Lower lobe of right lung (tissue), 2 donors: ENCODE measurements around the gene MYO10. TPM values are rescaled to one million over a fixed set of nuclear protein-coding genes. Genes with fewer than 3 reads are reported as not detected.

ENCODE experiments used
- ATAC-seq, 2 donors: fragments of 200-7000 bp; cut with Tn5 transposase; one replicate each; pipeline ENCODE4 v1.9.1; 2020 to 2022; ENCODE audit warnings: mild to moderate bottlenecking in 2 of 2, moderate library complexity in 2 of 2
- DNase-seq: peaks from one replicate; pipeline ENCODE4 v3.0.0-alpha.2; 2020
- H3K27ac ChIP-seq: fragments of 200-600 bp; one replicate; pipeline ENCODE4 v1.8.0; 2022
- H3K27me3 ChIP-seq: fragments of 200-600 bp; one replicate; pipeline ENCODE4 v1.8.0; 2022; ENCODE audit warnings: low read depth
- H3K36me3 ChIP-seq: fragments of 200-600 bp; one replicate; pipeline ENCODE4 v1.8.0; 2022; ENCODE audit warnings: mild to moderate bottlenecking
- H3K4me1 ChIP-seq: fragments of 200-600 bp; one replicate; pipeline ENCODE4 v1.8.0; 2022
- H3K4me3 ChIP-seq: fragments of 200-600 bp; one replicate; pipeline ENCODE4 v1.8.0; 2022; ENCODE audit warnings: mild to moderate bottlenecking
- H3K9me3 ChIP-seq: fragments of 200-600 bp; one replicate; pipeline ENCODE4 v1.8.0; 2022
- intact Hi-C: fragments of 100-400 bp; cut with DNase I; formaldehyde crosslinking; loops from one replicate; pipeline ENCODE4 v1.11.0; 2022
- total RNA-seq: library from RNA; stranded (reverse); fragmentation: NEBNext Ultra II Directional; extraction: Animal tissue kit (Norgen Biotek cat#: 25700); gene quantifications from one replicate; pipeline ENCODE4 v1.2.1, GENCODE V29; 2021
- TF ChIP-seq, protein P1 (sequence below): fragments of 200-600 bp; IDR thresholded peaks from one replicate; pipeline ENCODE4 v1.8.0; 2022; ENCODE audit warnings: antibody characterized with exemption, mild to moderate bottlenecking
- donor health status: DM: no; HTN: yes; CAD: no; lungs with severe emphysema.

Gene MYO10
- total RNA-seq, 1 donor from 2014 or later = 51.5 TPM

DNA sequence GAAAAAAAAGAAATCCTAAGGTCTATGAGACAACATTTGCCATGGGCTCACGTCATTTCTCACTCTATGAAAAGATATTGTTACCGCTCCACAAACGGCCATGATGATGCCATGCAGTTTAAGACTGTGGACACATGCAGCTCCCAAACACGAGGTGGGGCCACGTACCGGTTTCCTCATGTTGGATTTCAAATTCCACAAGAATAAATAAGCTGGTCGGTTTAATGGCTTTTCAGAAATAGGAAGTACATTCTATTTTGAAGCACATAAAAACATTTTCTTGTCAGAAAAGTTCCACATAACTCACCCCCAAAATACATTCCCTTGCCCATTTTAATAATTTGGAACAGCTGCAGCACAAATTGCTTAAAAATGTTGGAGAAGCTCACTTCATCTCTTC is 130.6 kb downstream of the MYO10 start:
- DNase-seq = no peak
- Histone ChIP-seq H3K27me3 (no peaks in the 10 kb centered on the region), H3K9me3 (no peaks in the 10 kb centered on the region), H3K27ac (no peak overlapping the region), H3K36me3 (no peaks in the 10 kb centered on the region), H3K4me3 (no peak overlapping the region), H3K4me1 (peaks cover 27% of the 10 kb centered on the region)
- intact Hi-C loops = no loop called here
- TF ChIP-seq, protein P1, sequence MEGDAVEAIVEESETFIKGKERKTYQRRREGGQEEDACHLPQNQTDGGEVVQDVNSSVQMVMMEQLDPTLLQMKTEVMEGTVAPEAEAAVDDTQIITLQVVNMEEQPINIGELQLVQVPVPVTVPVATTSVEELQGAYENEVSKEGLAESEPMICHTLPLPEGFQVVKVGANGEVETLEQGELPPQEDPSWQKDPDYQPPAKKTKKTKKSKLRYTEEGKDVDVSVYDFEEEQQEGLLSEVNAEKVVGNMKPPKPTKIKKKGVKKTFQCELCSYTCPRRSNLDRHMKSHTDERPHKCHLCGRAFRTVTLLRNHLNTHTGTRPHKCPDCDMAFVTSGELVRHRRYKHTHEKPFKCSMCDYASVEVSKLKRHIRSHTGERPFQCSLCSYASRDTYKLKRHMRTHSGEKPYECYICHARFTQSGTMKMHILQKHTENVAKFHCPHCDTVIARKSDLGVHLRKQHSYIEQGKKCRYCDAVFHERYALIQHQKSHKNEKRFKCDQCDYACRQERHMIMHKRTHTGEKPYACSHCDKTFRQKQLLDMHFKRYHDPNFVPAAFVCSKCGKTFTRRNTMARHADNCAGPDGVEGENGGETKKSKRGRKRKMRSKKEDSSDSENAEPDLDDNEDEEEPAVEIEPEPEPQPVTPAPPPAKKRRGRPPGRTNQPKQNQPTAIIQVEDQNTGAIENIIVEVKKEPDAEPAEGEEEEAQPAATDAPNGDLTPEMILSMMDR = no peak
- ATAC-seq = no peak

DNA sequence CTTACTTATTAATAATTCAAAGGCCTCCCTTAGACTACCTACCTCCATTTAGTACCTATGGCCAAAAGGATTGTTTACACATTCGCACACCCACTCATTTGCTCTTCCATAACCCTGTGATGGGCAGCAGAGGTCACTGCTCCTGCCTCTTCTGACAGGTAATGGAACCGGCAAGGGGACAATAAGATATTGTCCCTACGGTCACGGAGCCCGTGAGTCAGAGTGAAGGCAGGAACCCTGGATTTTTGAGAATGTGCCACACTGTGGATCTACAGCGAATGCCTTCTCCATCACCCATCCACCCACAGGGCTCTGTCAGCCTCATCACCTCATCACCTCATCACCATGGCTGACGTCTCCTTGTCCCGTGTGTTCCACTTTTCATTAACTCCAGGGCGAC is 132.3 kb downstream of the MYO10 start:
- Histone ChIP-seq H3K27ac (no peak overlapping the region), H3K36me3 (no peaks in the 10 kb centered on the region), H3K4me3 (no peak overlapping the region), H3K27me3 (no peaks in the 10 kb centered on the region), H3K4me1 (peaks cover 12% of the 10 kb centered on the region), H3K9me3 (no peaks in the 10 kb centered on the region)
- ATAC-seq (peak in 1 of 2 donors; percentile 19), DNase-seq (no peak)
- TF ChIP-seq, protein P1 = no peak
- intact Hi-C loops = no loop called here

DNA sequence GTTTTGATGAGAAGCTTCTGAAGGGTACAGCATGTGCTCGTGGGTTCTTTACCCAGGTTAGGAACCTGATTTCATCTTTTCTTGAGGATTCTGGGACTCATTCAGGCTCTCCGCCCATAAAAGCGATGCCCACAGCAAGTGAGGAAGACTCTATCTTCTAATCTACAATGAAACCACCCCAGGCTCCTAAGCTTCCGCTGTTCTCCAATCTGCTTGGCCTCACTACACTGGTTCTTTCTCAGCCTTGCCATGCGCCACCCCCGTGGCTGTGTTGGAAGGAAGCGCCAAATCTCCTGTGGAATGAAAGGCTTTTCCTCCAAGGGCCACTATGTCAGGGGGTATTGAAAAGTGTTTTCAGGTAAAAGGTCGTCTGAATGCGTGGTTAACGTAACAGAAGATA is 135.6 kb downstream of the MYO10 start:
- H3K4me3 ChIP-seq = no peak overlapping the region
- TF ChIP-seq, protein P1 = no peak
- ATAC-seq (no peak), DNase-seq (no peak)
- no peaks in the 10 kb centered on the region for H3K4me1 ChIP-seq
- intact Hi-C loops = no loop called here
- no peak overlapping the region for H3K27ac ChIP-seq
- no peaks in the 10 kb centered on the region for H3K9me3 ChIP-seq
- H3K36me3 ChIP-seq = no peaks in the 10 kb centered on the region
- no peaks in the 10 kb centered on the region for H3K27me3 ChIP-seq

DNA sequence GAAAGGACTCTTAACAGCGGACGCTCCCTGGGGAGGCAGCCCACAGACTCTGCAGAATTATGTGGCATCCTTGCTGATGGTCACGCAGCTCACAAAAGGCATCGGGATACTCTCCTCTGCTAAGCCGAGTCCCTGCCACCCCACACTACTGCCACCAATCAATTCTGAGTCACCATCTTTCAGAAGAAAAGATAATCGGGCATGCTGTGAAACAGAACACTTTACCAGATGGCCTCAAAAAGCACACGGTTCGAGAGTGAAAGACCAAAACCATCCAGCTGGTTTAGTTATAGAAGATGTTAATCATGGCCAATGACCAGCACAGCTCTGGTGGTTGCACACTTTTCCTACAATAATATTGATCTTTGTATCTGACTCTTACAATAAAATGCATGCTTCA is 136.3 kb downstream of the MYO10 start:
- Histone ChIP-seq H3K27ac (no peak overlapping the region), H3K9me3 (no peaks in the 10 kb centered on the region), H3K27me3 (no peaks in the 10 kb centered on the region), H3K4me1 (no peaks in the 10 kb centered on the region), H3K4me3 (no peak overlapping the region), H3K36me3 (no peaks in the 10 kb centered on the region)
- ATAC-seq (no peak), DNase-seq (no peak)
- intact Hi-C loops = loop anchor here (10.0 kb wide), 1 partner anchor 385 kb away; no protein-coding TSS in a partner anchor
- TF ChIP-seq, protein P1 = no peak

DNA sequence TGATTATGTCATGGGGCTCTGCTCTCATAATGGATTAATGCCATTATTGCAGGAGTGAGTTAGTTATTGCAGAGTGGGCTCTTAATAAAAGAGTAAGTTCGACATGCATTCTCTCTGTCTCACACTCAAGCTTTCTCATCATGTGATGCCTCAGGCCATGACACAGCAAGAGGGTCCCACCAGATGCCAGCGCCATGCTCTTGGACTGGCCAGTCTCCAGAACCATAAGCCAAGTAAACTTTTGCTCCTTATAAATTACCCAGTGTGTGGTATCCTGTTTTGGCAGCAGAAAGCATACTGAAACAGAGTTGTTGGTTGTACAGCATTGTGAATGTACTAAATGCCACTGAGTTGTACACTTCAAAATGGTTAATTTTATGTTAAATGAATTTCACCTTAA is 138.1 kb downstream of the MYO10 start:
- Histone ChIP-seq H3K27me3 (no peaks in the 10 kb centered on the region), H3K4me3 (no peak overlapping the region), H3K36me3 (no peaks in the 10 kb centered on the region), H3K4me1 (no peaks in the 10 kb centered on the region), H3K9me3 (no peaks in the 10 kb centered on the region), H3K27ac (no peak overlapping the region)
- intact Hi-C loops = loop anchor here (10.0 kb wide), 1 partner anchor 387 kb away; no protein-coding TSS in a partner anchor
- DNase-seq = no peak
- no peak for ATAC-seq
- TF ChIP-seq, protein P1 = no peak
